ENCODE results near the gene DPEP3.

Gene DPEP3

DNA sequence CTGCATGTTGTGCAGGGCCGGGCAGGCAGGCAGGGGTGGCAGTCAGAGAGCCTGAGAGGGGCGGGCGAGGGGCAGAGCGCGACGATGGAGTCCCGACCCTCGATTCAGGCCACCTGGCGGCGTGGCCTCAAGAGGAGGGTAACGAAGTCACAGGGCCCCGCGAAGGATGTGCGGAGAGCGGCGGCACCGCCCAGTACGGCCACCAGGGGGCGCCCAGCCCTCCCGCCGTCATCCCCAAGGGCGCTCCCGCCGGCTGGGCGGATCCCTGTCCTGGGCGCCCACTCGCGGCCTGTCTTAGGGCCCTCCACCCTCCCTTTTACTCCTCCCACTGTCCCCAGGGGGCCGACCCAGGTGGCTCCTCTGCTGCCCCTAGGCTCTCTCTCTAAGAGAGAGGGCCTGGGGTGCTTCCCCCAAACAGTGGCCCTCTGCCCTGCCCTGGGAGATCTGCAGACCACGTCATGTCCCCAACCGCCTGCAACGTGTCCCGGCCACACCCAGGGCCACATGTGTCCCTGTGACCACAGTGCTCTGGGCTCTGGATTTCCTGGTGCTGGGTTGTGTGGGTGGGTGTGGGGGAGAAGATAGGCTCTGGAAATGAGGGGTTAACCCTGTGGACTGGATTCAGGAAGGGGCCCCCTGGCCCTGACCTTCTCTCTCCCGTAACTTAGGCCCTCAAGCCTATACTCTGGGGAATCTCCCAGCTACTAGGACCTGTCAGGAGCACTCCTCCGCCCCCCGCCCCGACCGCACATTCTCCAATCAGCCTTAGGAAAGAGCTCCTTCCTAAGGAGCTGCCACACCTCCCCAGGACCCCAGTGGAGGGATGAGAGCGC lies 13.1 kb upstream of the DPEP3 start:
- Histone ChIP-seq H3K27ac (ENCODE audit: low read depth, low read length, severe bottlenecking) (no peak overlapping the region), H3K4me3 (ENCODE audit: extremely low read depth, insufficient read depth, low read length, poor library complexity, severe bottlenecking) (no peak overlapping the region), H3K4me1 (ENCODE audit: control insufficient read depth, insufficient read depth, low read length, poor library complexity, severe bottlenecking) (no peaks in the 10 kb centered on the region), H3K9me3 (ENCODE audit: control insufficient read depth, low read length) (no peaks in the 10 kb centered on the region), H3K36me3 (ENCODE audit: control insufficient read depth, insufficient read depth, low read length) (no peaks in the 10 kb centered on the region)
- whole genome bisulfite sequencing, 2 experiments (ENCODE audit: insufficient coverage in 2 of 2): 17 to 29% methylated on average over 26 to 33 of the region's 39 CpGs

DNA sequence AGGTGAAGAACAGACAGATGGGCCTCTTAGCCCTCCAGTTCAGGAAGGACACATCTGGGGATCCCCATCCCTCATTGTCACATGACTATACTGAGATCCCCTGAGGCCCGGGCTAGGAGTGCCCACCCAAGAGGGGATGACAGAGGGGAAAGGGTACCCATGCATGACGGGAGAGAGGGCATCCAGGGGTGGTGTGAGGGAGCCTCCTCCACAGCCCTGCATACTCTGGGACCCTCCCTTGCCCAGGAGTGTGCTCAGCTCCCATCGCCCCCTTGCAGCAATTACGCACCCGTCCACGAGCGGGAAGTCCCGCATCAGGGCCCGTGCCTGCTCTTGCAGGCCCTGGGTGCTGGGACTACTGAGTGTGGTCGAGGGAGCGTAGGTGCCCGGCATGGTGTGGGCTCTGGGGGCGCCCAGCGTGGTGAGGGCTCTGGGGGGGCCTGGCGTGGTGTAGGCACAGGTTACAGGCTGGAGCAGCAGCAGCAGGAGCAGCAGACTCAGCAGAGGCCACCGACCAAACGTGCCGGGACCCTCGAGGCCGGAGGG lies 12.4 kb upstream of the DPEP3 start:
- Histone ChIP-seq H3K36me3 (ENCODE audit: control insufficient read depth, insufficient read depth, low read length) (no peaks in the 10 kb centered on the region), H3K27ac (ENCODE audit: low read depth, low read length, severe bottlenecking) (no peak overlapping the region), H3K4me3 (ENCODE audit: extremely low read depth, insufficient read depth, low read length, poor library complexity, severe bottlenecking) (no peak overlapping the region), H3K9me3 (ENCODE audit: control insufficient read depth, low read length) (no peaks in the 10 kb centered on the region), H3K4me1 (ENCODE audit: control insufficient read depth, insufficient read depth, low read length, poor library complexity, severe bottlenecking) (no peaks in the 10 kb centered on the region)
- WGBS, 2 experiments (ENCODE audit: insufficient coverage in 2 of 2): 80 to 90% methylated on average over 13 to 15 of the region's 20 CpGs

DNA sequence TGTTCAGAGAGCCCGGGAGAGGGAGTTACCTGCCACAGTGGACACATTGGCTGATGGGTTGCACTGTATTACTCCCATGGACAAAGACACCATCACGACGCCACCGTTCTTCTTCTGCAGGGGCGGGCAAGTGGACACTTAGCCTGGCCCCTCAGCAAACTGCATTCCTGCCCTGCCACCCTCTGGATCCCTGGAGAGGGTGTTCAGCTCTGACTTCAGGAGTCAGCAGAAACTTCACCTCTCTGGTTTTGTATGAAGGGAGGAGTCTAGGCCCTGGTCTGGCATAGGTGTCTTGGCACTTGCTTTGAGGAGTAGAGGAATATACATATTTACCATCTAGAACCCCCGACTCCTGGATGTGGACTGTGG lies 9.7 kb upstream of the DPEP3 start:
- H3K9me3 ChIP-seq (ENCODE audit: control insufficient read depth, low read length): no peaks in the 10 kb centered on the region
- 94 to 96% methylated on average over 4 to 5 of the region's 6 CpGs for WGBS, 2 experiments (ENCODE audit: insufficient coverage in 2 of 2)
- no peak overlapping the region for H3K27ac ChIP-seq (ENCODE audit: low read depth, low read length, severe bottlenecking)
- no peaks in the 10 kb centered on the region for H3K4me1 ChIP-seq (ENCODE audit: control insufficient read depth, insufficient read depth, low read length, poor library complexity, severe bottlenecking)
- no peak overlapping the region for H3K4me3 ChIP-seq (ENCODE audit: extremely low read depth, insufficient read depth, low read length, poor library complexity, severe bottlenecking)
- H3K36me3 ChIP-seq (ENCODE audit: control insufficient read depth, insufficient read depth, low read length): no peaks in the 10 kb centered on the region

DNA sequence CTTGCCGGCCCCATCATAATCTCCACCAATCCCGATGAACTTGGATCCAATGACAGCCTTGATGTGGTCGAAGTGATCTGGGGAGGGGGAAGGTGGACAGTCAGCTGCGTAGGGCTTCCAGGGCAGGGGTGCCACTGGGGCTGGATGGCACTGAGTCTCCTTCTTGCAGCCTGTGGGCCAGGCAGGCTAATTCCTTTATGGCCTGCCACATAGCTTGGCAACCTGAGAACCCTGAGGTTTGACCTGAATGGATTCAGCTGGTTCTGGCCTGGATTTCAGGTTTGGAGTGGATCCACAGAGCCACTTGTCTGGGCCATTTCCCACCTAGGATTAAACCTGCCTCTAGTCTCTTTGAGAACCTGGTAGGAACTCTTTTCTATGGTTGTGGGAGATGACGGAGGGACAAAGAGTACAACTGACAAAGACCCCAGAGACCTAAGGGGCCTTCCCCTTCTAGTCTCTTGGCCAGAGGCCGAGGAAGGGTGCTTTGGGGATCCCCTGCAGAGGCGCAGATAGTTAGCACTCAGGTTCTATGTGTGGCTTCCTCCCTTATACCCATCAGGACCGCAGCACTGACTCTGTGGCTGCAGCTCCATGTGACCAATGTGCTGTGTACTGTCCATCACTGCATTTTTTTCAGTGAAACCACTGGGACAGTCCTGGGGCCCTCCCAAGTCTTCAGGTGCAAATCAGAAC lies 9.2 kb upstream of the DPEP3 start:
- Histone ChIP-seq H3K36me3 (ENCODE audit: control insufficient read depth, insufficient read depth, low read length) (no peaks in the 10 kb centered on the region), H3K4me1 (ENCODE audit: control insufficient read depth, insufficient read depth, low read length, poor library complexity, severe bottlenecking) (no peaks in the 10 kb centered on the region), H3K9me3 (ENCODE audit: control insufficient read depth, low read length) (no peaks in the 10 kb centered on the region), H3K4me3 (ENCODE audit: extremely low read depth, insufficient read depth, low read length, poor library complexity, severe bottlenecking) (no peak overlapping the region), H3K27ac (ENCODE audit: low read depth, low read length, severe bottlenecking) (no peak overlapping the region)
- 75 to 85% methylated on average over 5 to 8 of the region's 8 CpGs for WGBS, 2 experiments (ENCODE audit: insufficient coverage in 2 of 2)

DNA sequence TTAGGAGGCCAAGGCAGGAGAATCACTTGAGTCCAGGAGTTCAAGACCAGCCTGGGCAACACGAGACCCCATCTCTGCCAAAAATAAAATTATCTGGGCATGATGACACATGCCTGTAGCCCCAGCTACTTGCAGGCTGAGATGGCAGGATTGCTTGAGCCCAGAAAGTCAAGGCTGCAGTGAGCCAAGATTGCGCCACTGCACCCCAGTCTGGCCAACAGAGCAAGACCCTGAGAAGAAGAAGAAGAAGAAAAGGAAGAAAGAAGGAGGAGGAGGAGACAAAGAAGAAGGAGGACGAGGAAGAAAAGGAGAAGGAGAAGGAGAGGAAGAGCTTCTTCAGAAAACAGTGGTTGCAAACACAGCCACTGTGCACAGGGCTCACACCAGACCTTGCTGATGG lies 8.4 kb upstream of the DPEP3 start:
- Histone ChIP-seq H3K4me3 (ENCODE audit: extremely low read depth, insufficient read depth, low read length, poor library complexity, severe bottlenecking) (no peak overlapping the region), H3K9me3 (ENCODE audit: control insufficient read depth, low read length) (no peaks in the 10 kb centered on the region), H3K27ac (ENCODE audit: low read depth, low read length, severe bottlenecking) (no peak overlapping the region), H3K4me1 (ENCODE audit: control insufficient read depth, insufficient read depth, low read length, poor library complexity, severe bottlenecking) (no peaks in the 10 kb centered on the region), H3K36me3 (ENCODE audit: control insufficient read depth, insufficient read depth, low read length) (no peaks in the 10 kb centered on the region)
- 82 to 85% methylated on average over 3 of the region's 3 CpGs for WGBS, 2 experiments (ENCODE audit: insufficient coverage in 2 of 2)

DNA sequence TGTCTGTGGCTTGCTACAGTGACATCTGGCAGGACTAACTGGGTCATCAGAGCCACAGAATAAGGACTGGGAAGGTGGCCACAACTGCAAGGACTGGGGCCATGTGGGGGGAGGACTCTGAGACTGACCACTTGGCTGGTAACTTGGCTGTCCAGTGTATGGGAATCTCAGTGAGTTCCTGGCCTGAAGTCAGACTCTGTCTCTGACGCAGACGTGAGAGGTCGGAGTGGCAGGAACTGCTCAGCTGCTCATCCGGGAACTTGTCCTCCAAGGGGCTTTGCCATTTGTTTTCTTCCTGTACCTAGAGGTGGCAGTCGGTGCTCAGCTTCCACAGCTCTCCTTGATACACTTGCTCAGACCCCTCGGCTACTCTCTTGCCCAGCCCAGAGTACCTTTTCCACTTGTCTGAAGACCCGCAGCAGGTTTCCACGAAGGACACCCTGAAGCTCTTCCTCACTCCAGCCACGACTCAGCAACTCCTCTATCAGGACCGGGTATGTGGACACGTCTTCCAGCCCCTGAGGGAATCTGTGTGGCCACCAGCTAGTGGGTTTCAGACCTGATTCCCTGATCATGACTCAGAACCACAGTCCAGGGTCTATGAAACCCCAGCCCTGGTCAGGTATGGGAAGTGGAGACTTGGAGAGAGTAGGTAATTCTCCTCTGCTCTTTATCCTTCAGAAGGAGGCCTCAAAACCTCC lies 7.3 kb upstream of the DPEP3 start:
- no peak overlapping the region for H3K4me3 ChIP-seq (ENCODE audit: extremely low read depth, insufficient read depth, low read length, poor library complexity, severe bottlenecking)
- H3K36me3 ChIP-seq (ENCODE audit: control insufficient read depth, insufficient read depth, low read length): no peaks in the 10 kb centered on the region
- H3K4me1 ChIP-seq (ENCODE audit: control insufficient read depth, insufficient read depth, low read length, poor library complexity, severe bottlenecking): no peaks in the 10 kb centered on the region
- H3K27ac ChIP-seq (ENCODE audit: low read depth, low read length, severe bottlenecking): no peak overlapping the region
- 91 to 95% methylated on average over 11 of the region's 11 CpGs for WGBS, 2 experiments (ENCODE audit: insufficient coverage in 2 of 2)
- no peaks in the 10 kb centered on the region for H3K9me3 ChIP-seq (ENCODE audit: control insufficient read depth, low read length)

DNA sequence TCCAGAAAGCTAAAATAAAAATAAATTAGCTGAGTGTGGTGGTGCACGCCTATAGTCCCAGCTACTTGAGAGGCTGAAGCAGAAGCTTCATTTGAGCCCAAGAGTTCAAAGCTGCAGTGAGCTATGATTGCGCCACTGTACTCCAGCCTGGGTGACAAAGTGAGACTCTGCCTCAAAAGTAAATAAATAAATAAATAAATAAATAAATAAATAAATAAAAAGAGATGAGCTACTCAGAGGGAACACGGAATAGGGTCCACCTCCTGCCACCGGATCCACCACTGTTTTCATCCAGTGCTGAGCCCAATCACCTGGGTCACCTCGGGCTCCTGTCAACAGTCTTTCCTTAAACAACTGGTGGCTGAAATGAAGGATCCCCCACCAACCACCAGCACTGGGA lies 6.7 kb upstream of the DPEP3 start:
- Histone ChIP-seq H3K4me1 (ENCODE audit: control insufficient read depth, insufficient read depth, low read length, poor library complexity, severe bottlenecking) (no peaks in the 10 kb centered on the region), H3K4me3 (ENCODE audit: extremely low read depth, insufficient read depth, low read length, poor library complexity, severe bottlenecking) (no peak overlapping the region), H3K27ac (ENCODE audit: low read depth, low read length, severe bottlenecking) (no peak overlapping the region), H3K36me3 (ENCODE audit: control insufficient read depth, insufficient read depth, low read length) (no peaks in the 10 kb centered on the region), H3K9me3 (ENCODE audit: control insufficient read depth, low read length) (no peaks in the 10 kb centered on the region)
- 95 to 97% methylated on average over 4 of the region's 5 CpGs for WGBS, 2 experiments (ENCODE audit: insufficient coverage in 2 of 2)

DNA sequence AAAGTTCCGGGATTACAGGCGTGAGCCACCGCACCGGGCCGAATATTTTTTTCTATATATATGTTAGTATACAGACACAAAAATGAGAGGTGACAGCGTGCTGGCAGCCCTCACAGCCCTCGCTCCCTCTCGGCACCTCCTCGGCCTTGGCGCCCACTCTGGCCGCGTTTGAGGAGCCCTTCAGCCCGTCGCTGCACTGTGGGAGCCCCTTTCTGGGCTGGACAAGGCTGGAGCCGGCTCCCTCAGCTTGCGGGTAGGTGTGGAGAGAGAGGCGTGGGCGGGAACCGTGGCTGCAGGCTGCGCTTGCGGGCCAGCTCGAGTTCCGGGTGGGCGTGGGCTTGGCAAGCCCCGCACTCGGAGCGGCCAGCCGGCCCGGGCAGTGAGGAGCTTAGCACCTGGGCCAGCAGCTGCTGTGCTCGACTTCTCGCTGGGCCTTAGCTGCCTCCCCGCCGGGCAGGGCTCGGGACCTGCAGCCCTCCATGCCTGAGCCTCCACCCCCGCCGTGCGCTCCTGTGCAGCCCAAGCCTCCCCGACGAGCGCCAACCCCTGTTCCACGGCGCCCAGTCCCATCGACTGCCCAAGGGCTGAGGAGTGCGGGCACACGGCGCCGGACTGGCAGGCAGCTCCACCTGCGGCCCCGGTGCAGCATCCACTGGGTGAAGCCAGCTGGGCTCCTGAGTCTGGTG lies 1.9 kb upstream of the DPEP3 start:
- H3K36me3 ChIP-seq (ENCODE audit: control insufficient read depth, insufficient read depth, low read length): no peaks in the 10 kb centered on the region
- no peak overlapping the region for H3K4me3 ChIP-seq (ENCODE audit: extremely low read depth, insufficient read depth, low read length, poor library complexity, severe bottlenecking)
- 95 to 96% methylated on average over 38 to 42 of the region's 49 CpGs for WGBS, 2 experiments (ENCODE audit: insufficient coverage in 2 of 2)
- no peaks in the 10 kb centered on the region for H3K9me3 ChIP-seq (ENCODE audit: control insufficient read depth, low read length)
- H3K4me1 ChIP-seq (ENCODE audit: control insufficient read depth, insufficient read depth, low read length, poor library complexity, severe bottlenecking): no peaks in the 10 kb centered on the region
- H3K27ac ChIP-seq (ENCODE audit: low read depth, low read length, severe bottlenecking): no peak overlapping the region

DNA sequence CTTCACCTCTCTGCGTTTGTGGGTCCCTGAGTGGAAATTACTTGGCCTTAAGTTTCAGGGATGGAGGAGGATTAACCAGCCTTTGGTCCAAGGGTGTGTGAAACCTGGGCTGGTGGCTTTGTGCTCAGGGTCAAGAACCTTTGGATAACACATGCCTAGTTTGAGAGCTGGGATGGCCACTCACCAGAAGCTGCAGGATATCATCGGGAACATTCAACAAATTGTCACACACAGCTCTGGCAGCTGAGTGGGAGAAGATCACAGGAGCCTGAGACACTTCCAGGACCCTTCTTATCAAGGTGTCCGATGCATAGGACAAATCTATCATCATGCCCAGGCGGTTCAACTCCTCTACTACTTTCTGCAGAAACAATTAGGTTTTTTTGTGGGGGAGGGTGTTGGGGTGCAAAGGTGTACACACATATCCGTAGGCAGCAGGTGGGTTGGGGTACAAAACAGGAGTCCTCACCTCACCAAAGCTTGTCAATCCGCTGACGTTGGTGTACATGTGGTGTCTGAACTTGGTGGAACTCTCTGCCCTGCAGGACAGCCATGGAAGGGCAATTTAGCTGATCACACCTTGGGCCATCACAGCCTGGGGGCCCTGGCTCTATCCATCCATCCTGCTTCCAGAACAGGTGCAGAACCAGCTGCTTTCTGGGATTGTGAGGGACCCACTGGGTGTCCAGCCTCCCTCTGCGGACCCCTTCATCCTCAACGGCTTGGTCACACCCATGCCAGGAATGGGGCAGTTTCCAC lies 2.7 kb downstream of the DPEP3 start:
- no peaks in the 10 kb centered on the region for H3K9me3 ChIP-seq (ENCODE audit: control insufficient read depth, low read length)
- H3K4me1 ChIP-seq (ENCODE audit: control insufficient read depth, insufficient read depth, low read length, poor library complexity, severe bottlenecking): no peaks in the 10 kb centered on the region
- H3K4me3 ChIP-seq (ENCODE audit: extremely low read depth, insufficient read depth, low read length, poor library complexity, severe bottlenecking): no peak overlapping the region
- 71 to 81% methylated on average over 5 to 6 of the region's 9 CpGs for WGBS, 2 experiments (ENCODE audit: insufficient coverage in 2 of 2)
- H3K36me3 ChIP-seq (ENCODE audit: control insufficient read depth, insufficient read depth, low read length): no peaks in the 10 kb centered on the region
- H3K27ac ChIP-seq (ENCODE audit: low read depth, low read length, severe bottlenecking): no peak overlapping the region

DNA sequence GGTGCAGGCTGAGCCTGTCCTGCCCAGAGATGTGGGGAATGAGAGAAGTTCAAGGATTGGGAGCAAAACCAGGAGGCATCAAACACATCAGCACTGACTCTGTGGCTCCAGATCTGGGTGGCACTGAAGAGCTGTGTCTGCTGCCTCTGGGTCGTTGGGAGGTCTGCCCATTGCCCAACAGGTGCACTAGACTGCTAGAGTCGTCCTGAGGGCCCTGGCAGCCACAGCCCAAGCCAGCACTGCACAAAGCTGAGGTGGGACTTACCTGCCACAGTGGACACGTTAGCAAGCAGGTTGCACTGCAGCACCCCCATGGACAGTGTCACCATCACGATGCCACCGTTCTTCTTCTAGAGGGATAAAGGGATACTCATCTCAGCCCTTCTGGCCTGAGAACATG lies 3.3 kb downstream of the DPEP3 start:
- WGBS, 2 experiments (ENCODE audit: insufficient coverage in 2 of 2): 52 to 70% methylated on average over 5 of the region's 5 CpGs
- Histone ChIP-seq H3K4me1 (ENCODE audit: control insufficient read depth, insufficient read depth, low read length, poor library complexity, severe bottlenecking) (no peaks in the 10 kb centered on the region), H3K4me3 (ENCODE audit: extremely low read depth, insufficient read depth, low read length, poor library complexity, severe bottlenecking) (no peak overlapping the region), H3K9me3 (ENCODE audit: control insufficient read depth, low read length) (no peaks in the 10 kb centered on the region), H3K27ac (ENCODE audit: low read depth, low read length, severe bottlenecking) (no peak overlapping the region), H3K36me3 (ENCODE audit: control insufficient read depth, insufficient read depth, low read length) (no peaks in the 10 kb centered on the region)
